GM18511 (cell line): ENCODE data around the gene PLIN3.
"Not testable (repeated sequence)": the region's sequence is repeated elsewhere in the genome, so short reads cannot be mapped to it uniquely, and the experiment has no call there.

Experiments
- ATAC-seq: cut with Tn5 transposase; IDR thresholded peaks from one replicate; pipeline ENCODE4 v1.9.1; 2021; ENCODE audit warnings: mild to moderate bottlenecking, moderate library complexity; ENCODE audit not compliant: unreplicated experiment

Gene PLIN3, protein sequence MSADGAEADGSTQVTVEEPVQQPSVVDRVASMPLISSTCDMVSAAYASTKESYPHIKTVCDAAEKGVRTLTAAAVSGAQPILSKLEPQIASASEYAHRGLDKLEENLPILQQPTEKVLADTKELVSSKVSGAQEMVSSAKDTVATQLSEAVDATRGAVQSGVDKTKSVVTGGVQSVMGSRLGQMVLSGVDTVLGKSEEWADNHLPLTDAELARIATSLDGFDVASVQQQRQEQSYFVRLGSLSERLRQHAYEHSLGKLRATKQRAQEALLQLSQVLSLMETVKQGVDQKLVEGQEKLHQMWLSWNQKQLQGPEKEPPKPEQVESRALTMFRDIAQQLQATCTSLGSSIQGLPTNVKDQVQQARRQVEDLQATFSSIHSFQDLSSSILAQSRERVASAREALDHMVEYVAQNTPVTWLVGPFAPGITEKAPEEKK

DNA sequence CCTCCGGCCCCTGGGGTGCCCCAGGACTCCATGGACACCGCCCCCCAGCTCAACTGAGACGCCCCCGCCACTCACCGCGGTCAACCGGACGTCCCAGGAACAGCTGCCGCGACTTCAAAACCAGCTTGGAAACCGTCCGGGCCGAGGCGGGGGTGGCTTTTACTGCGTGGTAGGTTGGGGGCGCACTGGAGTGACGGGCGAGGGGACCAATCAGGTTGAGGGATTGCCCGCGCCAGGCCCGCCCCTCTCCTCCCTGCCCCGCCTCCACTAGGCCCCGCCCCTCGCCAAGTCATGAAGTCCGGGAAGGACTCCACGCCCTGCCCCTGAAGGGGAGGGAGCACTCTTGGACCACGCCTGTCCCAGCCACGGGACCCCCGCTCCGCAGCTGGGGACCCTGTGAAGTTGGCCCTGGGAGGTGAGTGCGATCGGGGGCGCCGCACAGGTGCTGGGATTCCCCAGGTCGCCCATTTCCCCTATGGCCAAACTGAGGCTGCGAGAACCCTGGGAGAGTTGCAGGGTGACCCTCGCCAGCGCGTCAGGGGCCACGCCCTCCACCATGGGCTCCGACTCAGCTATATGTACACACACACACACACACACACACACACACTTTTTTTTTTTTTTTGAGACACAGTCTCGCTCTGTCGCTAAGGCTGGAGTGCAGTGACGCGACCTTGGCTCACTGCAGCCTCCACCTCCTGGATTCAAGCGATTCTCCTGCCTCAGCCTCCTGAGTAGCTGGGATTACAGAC, at the start of gene PLIN3:
TSS of gene PLIN3 (minus strand) at position 134 of the 752 bp plus-strand sequence. CDS start 6,273 bp downstream, outside the sequence.
- peak; percentile 75 for ATAC-seq

DNA sequence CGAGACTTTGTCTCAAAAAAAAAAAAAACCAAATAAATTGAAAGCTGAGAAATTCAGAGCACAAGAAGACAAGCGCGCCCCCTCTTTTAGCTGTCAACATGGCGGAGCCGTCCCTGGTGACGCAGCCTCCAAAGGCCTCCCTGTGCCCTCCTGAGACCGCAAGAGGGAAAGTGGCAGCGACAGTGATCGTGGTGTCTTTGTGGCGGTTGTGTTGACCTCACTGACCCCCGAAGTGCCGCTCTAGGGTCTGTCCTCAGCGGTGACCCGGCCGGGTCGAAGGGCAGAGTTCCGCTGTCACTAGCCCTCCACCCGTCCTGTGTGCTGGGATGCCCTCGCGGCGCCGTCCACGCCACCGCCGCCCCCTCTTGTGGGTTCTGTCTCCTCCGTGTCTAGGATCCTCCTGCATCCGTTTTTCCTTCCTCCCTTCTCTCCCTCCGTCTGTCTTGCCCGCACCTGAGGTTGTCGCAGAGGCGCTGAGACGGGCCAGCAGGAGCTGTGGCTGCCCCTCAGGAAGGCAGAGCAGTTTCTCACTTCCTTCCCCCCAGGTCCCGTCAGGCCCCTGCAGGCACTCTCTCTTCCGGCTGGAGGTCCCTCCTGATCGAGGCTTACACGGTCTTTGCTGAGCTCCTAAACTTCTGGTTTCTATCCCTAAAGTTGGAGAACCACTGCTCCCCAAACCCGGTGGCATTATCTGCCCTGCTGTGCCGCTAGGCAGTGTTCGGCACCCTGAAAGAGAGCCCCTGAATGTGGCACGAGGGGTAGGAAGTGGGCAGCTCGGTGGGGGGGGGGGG, 49.0 kb upstream of the PLIN3 start:
- ATAC-seq, result no peak

DNA sequence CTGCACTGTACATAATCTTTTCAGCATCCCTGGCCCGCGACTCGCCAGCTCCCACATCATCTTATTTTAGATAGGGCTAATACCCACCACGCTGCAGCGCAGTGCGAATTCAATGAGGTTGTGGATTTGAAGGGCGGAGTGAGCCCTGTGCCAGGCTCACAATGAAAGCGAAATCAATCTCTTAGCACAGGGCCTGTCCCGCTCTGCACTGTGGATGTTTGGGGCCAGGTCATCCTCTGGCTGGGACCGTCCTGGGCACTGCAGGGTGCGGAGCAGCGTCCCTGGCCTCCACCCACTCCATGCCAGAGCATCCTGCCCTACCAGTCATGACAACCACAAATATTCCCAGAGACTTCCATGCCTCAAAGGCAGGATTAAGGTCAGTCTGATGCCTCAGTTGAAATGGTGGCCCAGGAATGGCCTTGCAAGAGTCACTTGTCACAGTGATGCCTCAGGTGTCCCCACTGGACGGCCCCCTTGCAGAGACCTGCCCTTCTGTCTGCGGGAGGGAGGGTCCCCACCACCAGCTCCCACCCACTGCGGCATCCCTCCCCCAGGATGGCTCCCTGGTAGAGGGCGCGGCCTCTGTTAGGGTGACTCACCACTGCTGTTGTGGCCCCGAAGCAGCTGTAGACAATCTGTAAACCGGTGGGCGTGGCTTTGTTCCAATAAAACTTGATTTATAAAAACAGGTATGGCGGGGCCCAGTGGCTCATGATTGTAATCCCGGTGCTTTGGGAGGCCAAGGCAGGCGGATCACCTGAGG, 47.5 kb upstream of the PLIN3 start:
- ATAC-seq, result no peak

DNA sequence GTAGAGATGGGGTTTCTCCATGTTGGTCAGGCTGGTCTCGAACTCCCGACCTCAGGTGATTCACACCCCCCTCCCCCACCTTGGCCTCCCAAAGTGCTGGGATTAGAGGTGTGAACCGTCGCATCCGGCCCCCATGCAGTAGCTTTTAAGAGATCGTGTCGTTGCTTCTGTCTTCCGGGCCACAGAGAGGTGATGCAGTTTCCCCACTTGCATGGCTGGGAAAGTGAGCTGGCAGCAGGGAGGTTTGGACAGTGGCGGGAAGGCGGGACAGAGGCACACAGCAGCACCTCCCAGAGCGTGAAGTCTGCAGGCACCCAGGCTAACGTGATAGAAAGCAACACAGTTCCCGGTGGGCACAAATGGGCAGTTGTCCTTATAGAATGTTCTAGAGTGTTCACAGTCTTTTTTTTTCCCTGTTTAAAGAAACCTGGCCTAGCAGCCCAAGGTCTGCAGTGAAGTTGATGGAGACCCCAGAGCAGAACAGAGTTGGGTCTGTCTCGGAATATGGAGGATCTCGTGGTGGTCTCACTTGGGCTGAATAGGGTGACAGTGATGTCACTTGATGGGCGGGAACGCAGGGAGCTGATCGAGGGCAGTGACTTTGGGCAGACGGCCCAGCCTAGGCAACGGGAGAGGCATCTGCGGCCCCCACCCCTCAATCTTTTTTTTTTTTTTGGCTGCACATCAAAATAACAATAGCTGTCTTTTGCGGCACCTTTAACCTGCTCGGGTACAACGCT, 46.7 kb upstream of the PLIN3 start:
- ATAC-seq, result no peak

DNA sequence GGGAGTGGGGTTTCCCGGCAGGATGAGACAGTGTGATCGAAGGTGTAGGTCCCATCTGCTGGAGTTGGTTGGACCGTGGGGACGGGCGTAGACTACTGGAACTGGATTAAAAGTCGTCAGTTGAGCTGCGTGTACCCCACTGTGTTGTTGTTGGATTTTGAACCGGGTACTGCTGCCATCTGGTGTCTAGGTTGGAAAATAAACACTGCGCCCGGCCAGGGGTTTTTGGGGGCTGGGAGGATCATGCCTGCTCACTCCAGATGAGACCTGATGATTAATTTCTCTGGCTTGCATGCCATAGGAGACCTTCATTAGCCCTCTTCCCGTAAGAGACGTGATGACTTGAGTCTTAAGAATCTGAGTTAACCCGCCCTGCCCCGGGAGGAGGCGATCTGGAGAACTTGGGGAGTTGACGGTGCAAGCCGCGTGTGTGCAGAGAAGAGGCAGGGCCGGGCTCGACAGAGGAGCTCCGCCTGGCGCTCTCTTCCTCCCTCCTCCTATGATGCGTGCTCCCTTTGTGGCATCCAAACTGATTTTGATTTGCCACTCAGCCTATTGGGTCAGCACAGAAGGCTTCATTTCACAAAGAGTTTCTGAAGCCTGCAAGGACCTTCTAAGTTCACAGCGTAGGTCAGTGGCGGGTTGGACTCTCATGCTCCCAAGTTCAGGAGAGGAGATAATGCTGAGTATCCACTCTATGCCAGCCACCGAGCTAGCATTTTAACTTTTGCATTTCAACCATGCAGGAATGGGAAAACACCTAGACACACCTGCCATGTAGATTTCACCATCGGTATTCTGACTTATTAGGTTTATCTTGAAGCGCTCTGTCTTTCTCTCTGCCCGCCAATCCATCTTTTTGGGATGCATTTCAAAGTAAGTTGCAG, 44.6 kb upstream of the PLIN3 start:
- ATAC-seq, result no peak

DNA sequence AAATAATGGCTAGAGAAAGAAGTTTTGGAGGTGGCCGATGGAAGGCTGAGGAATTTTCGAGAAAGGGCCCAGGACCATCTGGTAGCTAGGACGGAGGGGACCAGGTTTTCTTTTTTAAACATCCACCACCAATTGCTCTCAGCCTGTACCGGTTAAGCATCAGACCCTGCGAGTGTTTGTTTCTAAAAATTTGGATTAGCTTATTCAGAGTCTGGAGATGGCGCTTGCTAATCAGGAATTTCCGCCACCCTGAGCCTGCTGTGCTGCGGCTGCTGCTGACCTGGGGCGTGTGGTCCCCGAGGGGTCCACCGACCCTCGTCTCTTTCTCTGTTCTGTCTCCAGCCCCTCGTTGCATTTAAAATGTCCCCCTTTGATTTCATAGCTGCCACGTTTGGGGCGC, 43.8 kb upstream of the PLIN3 start:
- no peak for ATAC-seq

DNA sequence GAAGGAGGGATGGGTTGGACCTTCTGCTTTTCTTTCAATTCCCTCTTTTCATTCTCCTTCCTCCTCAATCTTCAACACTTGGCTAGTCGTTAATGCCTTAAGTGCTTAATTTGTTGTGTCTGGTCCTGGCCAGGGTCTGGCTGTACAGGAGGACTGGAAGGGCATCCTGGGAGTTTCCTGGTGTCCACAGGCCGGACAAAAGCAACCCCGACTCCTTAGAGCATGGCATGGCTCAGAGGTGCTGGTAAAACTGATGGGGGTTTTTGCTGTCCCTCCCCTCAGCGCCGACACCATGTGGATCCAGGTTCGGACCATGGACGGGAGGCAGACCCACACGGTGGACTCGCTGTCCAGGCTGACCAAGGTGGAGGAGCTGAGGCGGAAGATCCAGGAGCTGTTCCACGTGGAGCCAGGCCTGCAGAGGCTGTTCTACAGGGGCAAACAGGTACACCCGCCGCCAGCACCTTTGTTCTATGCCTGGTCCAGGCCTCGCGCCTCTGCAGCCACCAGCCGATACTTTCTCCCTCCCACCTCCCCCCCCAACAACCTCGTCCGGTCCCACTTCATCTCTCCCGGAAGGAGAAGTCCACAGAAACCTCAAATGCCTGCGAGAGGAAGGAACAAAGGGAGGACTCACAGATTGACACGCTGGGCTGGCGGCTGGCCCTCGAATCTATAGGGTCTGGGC, 43.3 kb upstream of the PLIN3 start:
- ATAC-seq, result no peak

DNA sequence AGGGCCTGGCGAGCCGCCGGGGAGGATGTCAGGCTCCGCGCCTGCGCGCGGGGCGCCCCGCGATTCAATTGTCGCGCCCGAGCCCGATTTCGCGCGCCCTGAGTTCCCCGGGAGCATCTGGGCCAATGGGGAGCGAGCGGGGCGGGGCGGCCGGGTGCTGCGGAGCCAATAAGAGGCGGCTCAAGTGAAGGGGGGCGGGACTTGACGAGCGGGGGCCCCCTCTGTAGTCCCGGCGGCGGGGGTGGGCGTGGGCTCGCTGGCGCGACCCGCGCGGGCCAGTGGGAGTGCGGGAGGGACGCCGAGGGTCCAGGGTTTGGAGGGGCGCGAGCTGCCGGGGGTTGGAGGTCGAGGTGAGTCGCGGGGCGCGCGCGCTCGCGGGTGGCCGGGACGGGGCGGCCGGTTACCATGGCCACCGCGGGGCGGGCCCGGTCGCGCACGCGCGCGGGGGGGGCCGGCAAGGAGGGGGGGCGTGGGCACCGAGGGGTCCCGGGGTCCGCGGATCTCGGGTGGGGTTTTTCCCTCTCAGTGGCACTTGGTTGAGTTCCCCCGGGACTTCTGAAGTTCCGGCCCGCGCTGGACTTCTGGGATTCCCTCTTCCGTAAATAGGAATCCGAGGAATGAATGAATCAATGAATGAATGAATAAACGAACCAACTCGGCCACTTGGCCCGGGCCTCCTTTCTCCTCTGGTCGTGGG, 42.6 kb upstream of the PLIN3 start:
- peak; percentile 80 for ATAC-seq

DNA sequence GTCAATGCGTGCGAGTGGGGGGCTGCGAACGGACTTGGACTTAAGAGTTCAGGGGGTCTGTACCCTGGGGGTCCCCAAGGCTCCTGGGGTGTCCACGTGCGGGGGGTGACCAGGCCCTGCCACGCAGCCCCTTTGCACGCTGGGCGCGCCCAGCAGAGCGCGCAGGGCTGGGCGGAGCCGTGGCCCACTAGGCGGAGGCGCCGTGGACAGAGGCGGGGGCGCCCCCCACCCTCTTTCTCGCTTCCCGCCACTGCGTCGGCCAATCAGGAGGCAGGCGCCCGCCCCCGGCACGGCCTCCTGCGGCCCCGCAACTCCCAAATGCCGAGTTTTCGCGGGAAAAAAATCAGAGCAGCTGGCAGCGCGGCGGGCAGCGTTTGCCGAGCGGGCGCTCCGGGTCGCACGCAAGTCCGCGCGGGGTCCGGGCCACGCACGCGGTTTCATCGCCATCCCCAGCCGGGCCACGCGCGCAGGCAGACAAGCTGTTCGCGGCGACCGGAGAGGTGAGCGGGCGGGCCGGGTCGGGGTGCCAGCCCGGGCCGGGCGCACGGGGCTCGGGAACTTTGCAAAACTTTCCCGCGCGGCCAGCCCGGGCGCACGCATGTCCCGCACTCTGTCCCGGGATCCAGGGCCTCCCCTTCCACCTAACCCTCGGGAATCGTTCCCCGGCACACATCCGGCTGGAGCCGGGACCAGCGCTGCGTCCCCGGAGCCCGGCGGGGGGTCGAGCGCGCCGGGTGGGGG, 41.9 kb upstream of the PLIN3 start, which contains the start of gene UHRF1:
TSS of gene UHRF1 (plus strand) at position 346 of the 741 bp plus-strand sequence. CDS start 1,385 bp downstream, outside the sequence.
- ATAC-seq, result no peak

DNA sequence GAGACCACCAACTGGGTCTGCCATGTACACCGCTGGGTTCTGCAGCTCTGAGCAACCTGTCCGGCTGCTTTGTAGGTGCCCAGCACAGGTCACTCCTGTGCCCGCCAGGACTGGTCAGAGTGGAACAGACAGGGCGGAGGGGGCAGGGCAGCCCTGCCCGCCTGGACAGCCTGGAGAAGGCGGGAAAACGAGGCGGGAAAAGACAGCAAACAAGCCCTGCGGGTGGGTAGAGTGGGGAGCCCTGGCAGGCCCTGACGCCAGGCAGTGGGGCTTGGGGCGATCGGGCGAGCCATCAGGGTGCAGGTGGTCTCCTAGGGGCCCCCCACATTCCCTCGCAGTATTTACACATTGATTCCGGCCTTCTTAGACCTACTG, 41.3 kb upstream of the PLIN3 start:
- no peak for ATAC-seq

DNA sequence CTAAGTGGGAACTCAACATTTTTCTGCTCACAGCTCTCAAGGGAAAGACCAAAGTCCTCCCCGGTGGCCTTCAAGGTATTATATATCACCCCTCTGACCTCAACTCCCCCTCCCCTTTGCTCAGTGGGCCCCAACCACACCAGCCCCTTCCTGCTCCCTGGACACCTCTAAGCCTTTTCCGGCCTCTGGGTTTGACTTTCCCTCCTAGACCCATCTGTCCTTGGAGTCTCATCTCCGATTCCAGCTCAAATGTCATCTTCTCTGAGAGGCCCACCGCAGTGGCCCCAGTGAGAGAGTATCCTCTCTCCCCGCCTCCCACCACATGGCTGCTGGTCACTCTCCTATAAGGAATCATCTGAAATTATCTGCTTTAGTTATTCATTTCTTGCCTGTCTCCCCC, 40.9 kb upstream of the PLIN3 start:
- no peak for ATAC-seq

DNA sequence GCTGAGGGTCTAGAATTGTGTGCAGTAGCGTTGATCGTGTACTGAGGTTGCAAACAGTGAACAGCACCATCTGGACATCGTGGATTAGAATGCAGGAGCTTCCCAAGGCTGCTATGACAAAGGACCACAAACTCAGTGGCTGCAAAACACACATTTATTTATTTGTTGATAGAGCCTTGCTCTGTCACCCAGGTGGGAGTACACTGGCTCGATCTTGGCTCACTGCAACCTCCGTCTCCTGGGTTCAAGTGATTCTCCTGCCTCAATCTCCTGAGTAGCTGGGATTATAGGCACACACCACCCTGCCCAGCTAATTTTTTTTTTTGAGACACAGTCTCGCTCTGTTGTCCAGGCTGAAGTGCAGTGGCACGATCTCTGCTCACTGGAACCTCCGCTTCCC, 39.5 kb upstream of the PLIN3 start:
- ATAC-seq, result no peak

DNA sequence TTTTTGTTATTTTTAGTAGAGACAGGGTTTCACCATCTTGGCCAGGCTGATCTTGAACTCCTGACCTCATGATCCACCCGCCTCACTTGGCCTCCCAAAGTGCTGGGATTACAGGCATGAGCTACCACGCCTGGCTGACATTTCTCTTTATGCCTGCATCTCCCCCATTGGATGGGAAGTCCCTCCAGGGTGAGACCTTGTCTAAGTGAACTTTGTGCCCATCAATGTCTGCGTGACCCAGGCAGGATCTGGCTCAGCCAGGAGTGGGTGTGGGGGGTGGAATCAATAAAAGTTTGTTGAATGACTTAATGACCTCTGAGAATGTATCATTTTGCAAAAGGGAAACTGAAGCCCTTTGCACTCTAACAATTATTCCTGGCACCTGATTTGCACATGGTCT, 37.0 kb upstream of the PLIN3 start:
- ATAC-seq, result no peak

DNA sequence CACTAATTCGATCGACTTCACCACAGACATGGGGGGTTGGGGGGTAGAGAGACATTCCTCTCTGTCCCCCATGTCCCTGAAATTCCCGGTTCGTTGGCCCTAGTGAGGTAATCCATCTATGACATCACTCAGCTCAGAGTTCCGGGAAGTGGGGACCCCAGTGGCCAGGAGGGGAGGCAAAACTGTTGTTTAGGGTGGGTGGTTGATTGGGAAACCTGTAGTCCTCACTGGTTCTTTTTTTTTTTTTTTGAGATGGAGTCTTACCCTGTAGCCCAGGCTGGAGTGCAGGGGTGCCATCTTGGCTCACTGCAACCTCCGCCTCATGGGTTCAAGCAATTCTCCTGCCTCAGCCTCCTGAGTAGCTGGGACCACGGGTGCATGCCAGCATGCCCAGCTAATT, 35.3 kb upstream of the PLIN3 start, which contains the start of gene ARRDC5:
TSS of gene ARRDC5 (minus strand) at position 101 of the 400 bp plus-strand sequence. CDS start at position 30, 71 bp downstream.
- ATAC-seq, result no peak

DNA sequence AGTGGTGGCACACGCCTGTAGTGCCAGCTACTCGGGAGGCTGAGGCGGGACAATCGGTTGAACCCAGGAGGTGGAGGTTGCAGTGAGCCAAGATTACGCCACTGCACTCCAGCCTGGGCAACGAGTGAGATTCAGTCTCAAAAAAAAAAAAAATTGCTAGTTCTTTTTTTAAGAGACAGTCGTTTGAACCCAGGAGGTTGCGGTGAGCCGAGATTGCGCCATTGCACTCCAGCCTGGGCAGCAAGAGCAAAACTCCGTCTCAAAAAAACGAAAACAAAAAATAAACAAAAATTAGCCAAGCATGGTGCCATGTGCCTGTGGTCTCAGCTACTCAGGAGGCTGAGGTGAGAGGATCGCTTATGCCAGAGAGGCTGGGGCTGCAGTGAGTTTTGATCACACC, 33.4 kb upstream of the PLIN3 start:
- not testable (repeated sequence) for ATAC-seq

DNA sequence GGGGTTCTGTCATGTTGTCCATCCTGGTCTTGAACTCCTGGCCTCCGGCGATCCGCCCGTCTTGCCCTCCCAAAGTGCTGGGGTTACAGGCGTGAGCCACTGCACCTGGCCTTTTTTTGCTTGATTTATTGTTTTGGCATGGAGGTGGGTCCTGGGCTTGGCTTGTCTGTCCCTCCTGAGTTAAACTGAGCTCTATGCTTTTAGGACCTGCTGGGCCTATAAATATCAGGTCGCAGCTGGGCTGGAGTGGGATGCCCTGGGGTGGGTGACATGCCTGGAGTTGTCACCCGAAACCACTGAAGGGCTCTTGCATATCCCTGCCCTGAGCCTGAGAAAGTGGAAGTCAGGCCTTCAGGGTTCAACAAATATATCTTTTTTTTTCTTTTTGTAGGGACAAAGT, 29.7 kb upstream of the PLIN3 start:
- ATAC-seq, result no peak

DNA sequence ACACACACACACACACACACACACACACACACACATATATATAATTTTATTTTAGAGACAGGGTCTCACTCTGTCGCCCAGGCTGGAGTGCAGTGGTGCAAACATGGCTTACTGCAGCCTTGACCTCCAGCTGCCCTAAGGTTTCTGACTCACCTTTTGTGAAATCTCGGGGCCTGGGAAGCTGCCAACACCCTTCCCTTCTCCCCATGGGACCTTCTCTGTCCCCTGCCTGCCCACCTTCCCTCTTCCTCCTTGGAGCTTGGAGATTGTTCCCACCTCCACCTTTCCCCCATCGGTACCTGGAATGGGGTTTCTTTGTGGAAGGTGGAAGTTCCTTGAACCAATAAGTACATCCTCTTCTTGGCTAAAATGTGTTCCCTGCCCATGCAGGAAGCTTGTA, 28.9 kb upstream of the PLIN3 start:
- ATAC-seq, result no peak
